ENCODE data around the gene IGF2BP2.

The IGF2BP2 gene

DNA sequence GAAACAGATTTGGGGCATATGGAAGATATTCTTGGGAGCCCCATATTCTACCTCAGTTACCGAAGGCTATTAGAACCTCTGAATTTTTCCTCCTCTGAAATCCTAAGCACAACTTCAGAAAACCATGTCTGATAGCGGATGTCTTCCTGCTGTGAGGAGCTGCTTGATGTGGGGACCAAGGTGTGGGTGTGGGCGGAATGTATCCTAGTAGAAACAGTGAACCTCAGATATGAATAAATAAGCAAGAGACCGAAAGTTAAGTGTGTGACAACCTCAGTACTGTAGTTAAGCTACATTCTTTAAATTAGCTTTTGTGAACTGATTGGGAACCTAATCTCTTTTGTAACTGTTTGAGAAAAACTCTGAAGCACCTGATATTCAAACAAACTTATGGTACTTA is 191.8 kb downstream of the IGF2BP2 start:
- TF ChIP-seq, protein P1, sequence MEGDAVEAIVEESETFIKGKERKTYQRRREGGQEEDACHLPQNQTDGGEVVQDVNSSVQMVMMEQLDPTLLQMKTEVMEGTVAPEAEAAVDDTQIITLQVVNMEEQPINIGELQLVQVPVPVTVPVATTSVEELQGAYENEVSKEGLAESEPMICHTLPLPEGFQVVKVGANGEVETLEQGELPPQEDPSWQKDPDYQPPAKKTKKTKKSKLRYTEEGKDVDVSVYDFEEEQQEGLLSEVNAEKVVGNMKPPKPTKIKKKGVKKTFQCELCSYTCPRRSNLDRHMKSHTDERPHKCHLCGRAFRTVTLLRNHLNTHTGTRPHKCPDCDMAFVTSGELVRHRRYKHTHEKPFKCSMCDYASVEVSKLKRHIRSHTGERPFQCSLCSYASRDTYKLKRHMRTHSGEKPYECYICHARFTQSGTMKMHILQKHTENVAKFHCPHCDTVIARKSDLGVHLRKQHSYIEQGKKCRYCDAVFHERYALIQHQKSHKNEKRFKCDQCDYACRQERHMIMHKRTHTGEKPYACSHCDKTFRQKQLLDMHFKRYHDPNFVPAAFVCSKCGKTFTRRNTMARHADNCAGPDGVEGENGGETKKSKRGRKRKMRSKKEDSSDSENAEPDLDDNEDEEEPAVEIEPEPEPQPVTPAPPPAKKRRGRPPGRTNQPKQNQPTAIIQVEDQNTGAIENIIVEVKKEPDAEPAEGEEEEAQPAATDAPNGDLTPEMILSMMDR (IDR thresholded peaks at IDR 0.05; ENCODE audit: control insufficient read depth, extremely low read depth, insufficient read depth), result no peak
- H3K4me3 ChIP-seq (ENCODE audit: low read depth, low read length), result no peak overlapping the region
- no peak for DNase-seq (ENCODE audit: low read depth)

DNA sequence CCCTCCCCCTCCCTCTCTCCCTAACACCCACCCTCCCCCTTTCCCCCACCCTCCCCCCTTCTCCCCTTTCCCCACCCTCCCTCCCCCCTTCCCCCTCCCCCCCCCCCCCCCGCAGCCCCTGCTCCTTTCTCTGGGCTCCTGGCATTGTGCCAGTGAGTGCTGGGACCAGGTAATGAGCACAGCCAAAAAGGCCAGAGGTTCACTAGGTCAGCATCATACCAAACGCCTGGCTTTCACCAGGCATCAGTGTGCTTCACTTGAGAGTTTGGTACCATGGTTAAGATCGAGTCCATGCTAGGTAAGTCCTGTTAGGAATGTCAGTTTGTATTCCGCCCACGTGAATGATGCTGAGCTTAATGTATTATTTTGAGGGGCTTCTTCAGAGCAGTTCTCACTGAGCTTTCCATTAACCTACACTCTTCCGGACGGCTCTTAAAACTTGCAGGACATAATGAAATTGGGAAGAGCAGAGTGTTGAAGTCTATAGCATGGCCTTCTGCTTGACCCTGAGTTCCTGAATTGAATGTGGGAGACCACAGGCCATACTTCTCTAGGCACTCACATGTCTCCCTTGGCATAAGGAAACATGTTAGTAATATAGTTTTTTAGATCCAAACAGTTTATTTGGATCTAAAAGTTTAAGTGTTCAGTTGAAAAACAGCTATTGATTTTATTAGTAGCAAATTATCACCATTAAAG is 193.2 kb downstream of the IGF2BP2 start:
- TF ChIP-seq, protein P1 (IDR thresholded peaks at IDR 0.05; ENCODE audit: control insufficient read depth, extremely low read depth, insufficient read depth), result no peak
- no peak for DNase-seq (ENCODE audit: low read depth)
- no peak overlapping the region for H3K4me3 ChIP-seq (ENCODE audit: low read depth, low read length)

DNA sequence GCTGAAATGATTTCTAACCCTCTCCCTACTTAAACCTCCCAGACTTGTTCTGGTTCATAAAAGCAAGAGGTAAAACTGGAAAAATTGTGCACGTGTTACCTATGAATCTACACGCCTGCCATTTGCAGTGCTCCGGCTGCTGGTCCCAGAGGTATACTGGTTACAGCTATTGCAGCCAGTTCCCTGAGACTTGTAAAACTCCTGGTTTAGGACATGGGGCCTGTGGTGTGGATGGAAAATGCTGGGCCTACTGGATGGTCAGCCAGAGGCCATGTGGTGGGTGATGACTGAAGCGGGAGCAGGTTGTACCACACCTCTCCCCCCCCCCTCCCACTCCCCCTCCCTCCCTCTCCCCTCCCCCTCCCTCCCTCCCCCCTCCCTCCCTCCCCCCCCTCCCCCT is 193.7 kb downstream of the IGF2BP2 start:
- TF ChIP-seq, protein P1 (IDR thresholded peaks at IDR 0.05; ENCODE audit: control insufficient read depth, extremely low read depth, insufficient read depth), result no peak
- no peak for DNase-seq (ENCODE audit: low read depth)
- no peak overlapping the region for H3K4me3 ChIP-seq (ENCODE audit: low read depth, low read length)

DNA sequence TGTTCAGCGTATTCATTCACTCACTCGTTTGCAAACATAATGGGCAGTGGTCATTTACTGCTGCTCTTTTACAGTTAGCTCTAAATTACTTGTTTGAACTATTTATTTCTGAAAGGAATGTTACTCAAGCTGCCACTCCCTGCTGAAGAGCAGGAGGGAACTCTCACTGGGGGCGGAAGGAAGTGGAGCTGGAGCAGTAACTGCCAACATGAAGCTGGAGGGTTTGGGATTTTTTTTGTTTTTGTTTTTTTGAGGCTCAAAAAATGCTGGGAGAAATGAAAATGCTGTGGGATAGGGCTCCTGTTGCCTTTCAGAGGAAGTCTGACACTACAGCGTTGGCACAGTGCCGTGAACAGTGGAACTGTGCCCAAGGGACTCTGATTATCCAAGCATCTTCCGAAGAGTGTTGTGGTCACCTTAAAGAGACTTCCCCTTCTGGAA is 194.6 kb downstream of the IGF2BP2 start:
- no peak overlapping the region for H3K4me3 ChIP-seq (ENCODE audit: low read depth, low read length)
- TF ChIP-seq, protein P1 (IDR thresholded peaks at IDR 0.05; ENCODE audit: control insufficient read depth, extremely low read depth, insufficient read depth), result no peak
- DNase-seq (ENCODE audit: low read depth), result no peak

DNA sequence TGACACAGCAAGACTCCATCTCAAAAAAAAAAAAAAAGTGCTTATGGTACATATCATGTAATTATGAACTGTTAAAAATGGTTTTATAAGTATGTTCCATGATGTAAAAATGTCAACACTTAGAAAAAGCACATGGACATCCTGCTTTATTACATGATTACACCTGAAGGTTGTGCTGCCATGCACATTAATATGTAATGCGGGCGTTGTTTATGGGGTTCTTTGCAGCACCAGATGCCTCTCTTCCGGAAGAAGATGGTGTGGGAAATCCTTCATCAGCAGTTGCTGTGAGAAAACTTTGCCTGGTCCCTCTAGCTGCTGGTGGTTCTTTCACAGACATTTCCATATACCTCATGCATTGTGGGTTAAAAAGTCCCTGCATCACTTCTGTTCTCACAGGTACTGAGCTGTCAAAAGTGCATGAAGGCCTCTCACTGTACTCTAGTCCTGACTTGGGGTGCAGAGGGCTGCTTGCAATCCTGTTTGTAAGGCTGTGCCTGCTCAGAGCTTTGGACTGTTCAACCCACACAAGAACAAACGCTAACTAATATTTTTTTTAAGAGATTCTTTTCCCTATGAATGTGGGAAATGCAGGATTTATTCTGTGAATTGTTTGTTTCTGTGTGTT is 195.2 kb downstream of the IGF2BP2 start:
- H3K4me3 ChIP-seq (ENCODE audit: low read depth, low read length), result no peak overlapping the region

DNA sequence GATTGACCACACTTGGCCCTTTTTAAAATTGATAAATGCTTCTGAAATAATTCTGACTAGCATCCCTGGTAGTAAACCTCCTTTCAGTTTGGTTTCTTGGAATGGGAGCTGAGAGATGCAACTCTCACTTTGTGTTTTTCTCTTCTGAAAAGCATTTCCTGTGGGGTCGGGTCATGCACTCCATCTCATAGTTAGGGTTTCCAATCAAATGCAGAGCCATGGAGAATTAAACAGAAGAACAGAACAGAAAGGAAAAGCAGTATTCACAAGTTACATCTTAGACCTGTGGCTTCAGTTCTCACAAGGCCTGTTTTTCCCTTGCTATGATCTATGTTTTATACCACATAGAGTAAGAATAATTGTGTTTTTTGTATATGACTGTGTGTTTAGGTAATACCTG is 199.1 kb downstream of the IGF2BP2 start:
- no peak overlapping the region for H3K4me3 ChIP-seq (ENCODE audit: low read depth, low read length)
- no peak for DNase-seq (ENCODE audit: low read depth)
- TF ChIP-seq, protein P1 (IDR thresholded peaks at IDR 0.05; ENCODE audit: control insufficient read depth, extremely low read depth, insufficient read depth), result no peak

More for the DNA sequence above, 195.2 kb downstream of the IGF2BP2 start:
- DNase-seq (ENCODE audit: low read depth), result no peak
- TF ChIP-seq, protein P1 (IDR thresholded peaks at IDR 0.05; ENCODE audit: control insufficient read depth, extremely low read depth, insufficient read depth), result no peak
